ENCODE data around the gene FAM174B.
A peak's percentile ranks its signal among the peaks of the same experiment; 100 is the strongest.

Gene FAM174B

DNA sequence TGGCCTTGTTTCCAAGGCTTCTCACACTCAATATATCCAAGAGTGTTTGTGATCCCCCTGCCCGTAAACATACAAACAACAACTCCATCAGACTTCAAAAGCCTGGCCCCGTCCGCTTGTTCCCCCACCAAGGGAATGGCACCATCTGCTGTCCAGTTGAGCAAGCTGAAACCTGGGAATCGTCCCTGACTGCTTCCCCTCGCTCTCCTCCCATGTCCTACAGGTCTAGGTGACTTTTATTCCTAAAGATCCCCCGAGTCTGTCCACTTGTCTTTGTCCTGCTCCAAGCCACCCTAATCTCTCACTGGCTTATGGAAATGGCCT is 27.9 kb upstream of the FAM174B start:
- in situ Hi-C loops (cut with HindIII; ENCODE audit: low sequenced_read_pairs): no loop called here
- H3K4me3 ChIP-seq (ENCODE audit: low read depth, low read length): no peak overlapping the region
- DNase-seq (ENCODE audit: low read depth, low spot score): peak; percentile 12
- TF ChIP-seq CTCF (IDR thresholded peaks at IDR 0.05; ENCODE audit: low read depth, low read length): peak; percentile 60

GRCh38 chr15:92682741-92683510 is 27.4 kb upstream of the FAM174B start:
- no peak overlapping the region for H3K4me3 ChIP-seq (ENCODE audit: low read depth, low read length)
- in situ Hi-C loops (cut with HindIII; ENCODE audit: low sequenced_read_pairs): no loop called here
- no peak for TF ChIP-seq CTCF (IDR thresholded peaks at IDR 0.05; ENCODE audit: low read depth, low read length)
- DNase-seq (ENCODE audit: low read depth, low spot score): no peak

DNA sequence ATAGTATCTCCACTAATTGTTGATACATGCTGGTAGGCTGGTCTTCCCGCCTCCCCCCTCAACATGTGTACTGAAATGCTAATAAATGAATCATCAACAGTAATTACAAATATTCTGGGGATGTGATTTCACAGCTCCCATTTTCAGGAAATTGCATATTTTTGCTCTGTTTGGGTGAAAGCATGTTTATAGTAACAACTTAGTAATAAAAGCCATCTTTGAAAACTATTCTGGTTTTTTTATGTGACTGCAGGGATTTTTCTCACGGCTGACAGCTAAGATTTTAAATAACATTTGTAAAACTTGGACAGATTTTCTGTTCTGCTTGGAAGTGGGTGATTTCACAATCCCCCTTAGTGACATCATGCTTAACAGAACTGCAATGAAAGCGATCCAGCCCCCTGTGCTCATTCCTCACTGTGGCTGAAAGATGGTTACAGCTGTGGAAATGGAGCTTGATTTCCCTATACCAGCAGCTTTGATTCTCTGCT is 25.6 kb upstream of the FAM174B start:
- DNase-seq (ENCODE audit: low read depth, low spot score): peak; percentile 68
- in situ Hi-C loops (cut with HindIII; ENCODE audit: low sequenced_read_pairs): no loop called here
- TF ChIP-seq CTCF (IDR thresholded peaks at IDR 0.05; ENCODE audit: low read depth, low read length): no peak
- no peak overlapping the region for H3K4me3 ChIP-seq (ENCODE audit: low read depth, low read length)

GRCh38 chr15:92677999-92678398 is 22.4 kb upstream of the FAM174B start:
- TF ChIP-seq CTCF (IDR thresholded peaks at IDR 0.05; ENCODE audit: low read depth, low read length): no peak
- in situ Hi-C loops (cut with HindIII; ENCODE audit: low sequenced_read_pairs): no loop called here
- DNase-seq (ENCODE audit: low read depth, low spot score): no peak
- H3K4me3 ChIP-seq (ENCODE audit: low read depth, low read length): no peak overlapping the region

GRCh38 chr15:92676561-92676960 is 21.0 kb upstream of the FAM174B start:
- no peak for DNase-seq (ENCODE audit: low read depth, low spot score)
- in situ Hi-C loops (cut with HindIII; ENCODE audit: low sequenced_read_pairs): no loop called here
- TF ChIP-seq CTCF (IDR thresholded peaks at IDR 0.05; ENCODE audit: low read depth, low read length): no peak
- H3K4me3 ChIP-seq (ENCODE audit: low read depth, low read length): no peak overlapping the region

GRCh38 chr15:92675485-92675884 is 19.9 kb upstream of the FAM174B start:
- DNase-seq (ENCODE audit: low read depth, low spot score): no peak
- in situ Hi-C loops (cut with HindIII; ENCODE audit: low sequenced_read_pairs): no loop called here
- no peak for TF ChIP-seq CTCF (IDR thresholded peaks at IDR 0.05; ENCODE audit: low read depth, low read length)
- no peak overlapping the region for H3K4me3 ChIP-seq (ENCODE audit: low read depth, low read length)
